GM19240 (cell line): ENCODE data around the gene MAP2.
"Not testable (repeated sequence)": the region's sequence is repeated elsewhere in the genome, so short reads cannot be mapped to it uniquely, and the experiment has no call there.

Source experiments
- DNase-seq: peaks from one replicate; pipeline ENCODE4 v3.0.0; 2011; ENCODE audit warnings: low spot score; ENCODE audit not compliant: insufficient read length

MAP2 gene

DNA sequence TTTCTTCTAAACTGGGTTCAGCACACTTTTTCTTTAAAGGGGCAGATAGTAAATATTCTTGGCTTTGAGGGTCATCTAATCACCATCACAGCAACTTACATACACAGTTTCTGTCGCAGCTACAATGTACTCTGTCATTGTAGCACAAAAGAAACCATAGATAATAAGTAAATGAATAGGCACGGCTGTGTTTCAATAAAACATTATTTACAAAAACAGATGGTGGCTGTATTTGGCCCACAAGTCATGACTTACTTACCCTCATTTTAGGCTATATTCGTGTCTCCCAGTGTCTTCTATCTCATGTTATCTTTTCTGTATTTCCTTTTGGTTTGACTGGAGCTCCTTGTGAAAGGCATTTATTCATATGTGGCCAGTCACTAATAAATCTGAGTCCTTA is 168.3 kb downstream of the MAP2 start:
- no peak for DNase-seq

DNA sequence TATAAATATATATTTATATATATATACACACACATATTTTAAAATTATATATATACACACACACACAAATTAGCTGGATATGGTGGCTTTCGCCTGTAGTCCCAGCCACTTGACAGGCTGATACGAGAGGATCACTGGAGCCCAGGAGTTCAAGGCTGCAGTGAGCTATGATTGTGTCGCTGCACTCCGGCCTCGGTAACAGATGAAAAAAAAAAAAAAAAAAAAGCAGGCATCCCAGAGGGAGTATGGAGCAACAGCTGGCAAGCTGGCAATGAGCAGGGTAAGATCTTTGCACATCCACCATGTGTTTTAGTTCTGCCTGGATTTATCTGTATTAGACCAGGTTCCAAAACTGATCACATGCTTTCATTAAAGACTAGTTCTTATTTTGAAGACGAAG is 170.1 kb downstream of the MAP2 start:
- DNase-seq: no peak

DNA sequence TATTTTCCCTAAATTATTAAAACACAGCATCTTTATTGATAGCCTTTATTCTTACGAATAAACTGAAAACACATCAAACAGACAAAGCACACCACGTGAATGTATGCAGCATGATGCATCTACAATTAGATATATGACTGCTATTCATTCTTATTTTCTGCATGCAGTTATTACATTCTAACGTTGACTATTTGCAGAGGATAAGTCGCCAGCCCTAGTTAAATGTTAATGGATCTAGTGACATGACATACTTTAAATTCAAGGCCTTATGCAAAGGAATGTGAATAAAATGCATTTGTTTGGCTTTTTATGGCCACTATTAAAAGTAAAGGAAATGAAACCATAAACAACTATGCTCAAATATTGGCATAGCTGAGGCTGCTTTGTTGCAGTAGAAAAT is 172.4 kb downstream of the MAP2 start:
- DNase-seq: no peak

DNA sequence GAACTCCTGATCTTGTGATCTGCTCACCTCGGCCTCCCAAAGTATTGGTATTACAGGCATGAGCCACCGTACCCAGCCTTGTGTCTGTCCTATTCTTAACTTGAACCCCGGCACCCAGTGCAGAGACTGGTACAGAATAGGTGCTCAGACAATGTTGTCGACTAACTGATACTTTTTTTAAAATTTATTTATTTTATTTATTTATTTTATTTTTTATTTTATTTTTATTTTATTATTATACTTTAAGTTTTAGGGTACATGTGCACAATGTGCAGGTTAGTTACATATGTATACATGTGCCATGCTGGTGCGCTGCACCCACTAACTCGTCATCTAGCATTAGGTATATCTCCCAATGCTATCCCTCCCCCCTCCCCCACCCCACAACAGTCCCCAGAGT is 174.4 kb downstream of the MAP2 start:
- DNase-seq: not testable (repeated sequence)

DNA sequence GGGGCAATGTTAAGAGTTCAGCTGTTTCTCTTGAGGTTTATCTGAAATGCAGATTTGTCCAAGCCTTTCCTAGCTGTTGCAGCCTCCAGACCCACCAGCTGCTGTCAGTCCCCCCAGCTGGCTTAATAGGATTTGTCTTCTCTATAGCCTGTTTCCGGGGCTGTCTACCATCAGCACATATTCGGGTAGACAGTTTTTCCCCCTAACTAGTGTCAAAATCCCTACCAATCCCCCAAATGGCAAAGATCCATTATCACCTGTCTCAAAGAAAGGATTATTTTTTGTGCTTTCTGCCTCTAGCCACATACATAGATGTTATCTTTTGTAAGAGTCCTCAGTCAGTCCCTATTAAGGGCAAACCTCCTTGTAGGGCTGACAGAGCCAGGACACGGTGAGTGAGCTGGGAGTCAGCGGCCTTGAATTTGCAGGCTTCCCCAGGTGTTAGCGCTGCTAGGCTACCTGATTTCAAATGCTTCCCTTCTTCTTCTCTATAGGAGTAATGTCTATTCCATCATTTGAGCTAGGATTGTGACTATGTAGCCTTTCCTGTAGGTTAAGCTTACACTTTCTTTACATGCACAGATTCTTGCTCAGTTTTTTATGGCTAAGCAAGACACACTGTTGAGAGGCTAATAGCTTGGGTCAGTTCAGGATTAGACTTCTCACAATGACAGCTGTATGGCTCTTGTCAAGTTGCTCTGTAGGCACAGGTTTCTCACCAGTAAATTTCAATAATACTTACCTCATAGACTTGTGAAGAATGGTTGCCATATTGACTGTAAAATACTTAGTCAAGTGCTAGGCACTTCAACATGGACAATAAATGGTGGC is 176.7 kb downstream of the MAP2 start:
- DNase-seq: no peak

DNA sequence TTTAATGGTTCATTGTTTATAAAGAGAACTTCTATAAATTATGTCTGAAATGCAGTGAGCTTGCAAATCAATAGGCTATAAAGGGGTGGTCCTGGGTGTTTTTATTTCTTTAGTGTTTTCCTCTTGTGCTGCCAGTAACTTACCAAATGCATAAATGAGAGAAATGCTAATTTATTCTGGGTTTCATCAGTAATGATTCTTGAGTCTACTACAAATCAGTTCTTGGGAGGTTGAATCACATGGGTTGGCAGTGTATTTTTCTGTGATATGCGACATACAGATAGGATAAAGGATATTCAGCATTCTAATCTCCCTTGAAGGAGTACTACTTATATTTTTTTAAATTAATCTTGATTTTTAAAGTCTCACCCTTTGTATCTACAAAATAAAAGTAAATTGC is 177.7 kb downstream of the MAP2 start:
- DNase-seq: no peak

DNA sequence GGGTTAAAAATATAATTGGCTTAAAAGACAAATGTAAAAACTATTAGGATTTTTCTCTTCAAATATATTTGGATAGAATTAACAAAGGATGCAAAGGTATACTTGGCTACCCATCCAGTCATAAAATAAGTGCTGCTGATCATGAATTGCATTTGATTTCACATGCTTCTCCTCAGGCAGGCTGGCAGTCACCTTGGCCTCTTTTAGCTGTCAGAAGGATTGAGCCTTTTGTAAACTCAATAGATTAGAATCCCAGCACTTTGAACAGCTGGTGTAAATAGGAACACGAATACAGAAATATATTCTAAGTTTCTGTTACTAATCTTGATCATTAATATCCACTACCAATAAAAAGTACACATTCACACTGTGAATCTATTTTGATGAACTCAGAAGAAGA is 178.4 kb downstream of the MAP2 start:
- no peak for DNase-seq

DNA sequence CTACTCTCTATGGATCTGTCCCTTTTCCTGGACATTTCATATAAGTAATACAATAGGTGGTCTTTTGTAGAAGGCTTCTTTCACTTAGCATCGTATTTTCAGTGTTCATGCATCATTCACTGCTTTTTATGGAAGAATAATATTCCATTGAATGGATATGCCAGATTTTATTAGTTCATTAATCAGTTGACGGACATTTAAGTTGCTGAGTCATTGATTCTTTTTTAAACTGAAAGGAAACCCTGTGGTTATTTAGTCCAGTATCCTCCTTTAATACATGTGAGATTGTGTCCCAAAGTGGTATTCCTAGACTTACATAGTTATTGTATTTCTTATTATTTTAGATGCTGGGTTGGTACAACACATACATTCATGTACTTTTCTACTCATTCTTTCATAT is 185.7 kb downstream of the MAP2 start:
- no peak for DNase-seq

DNA sequence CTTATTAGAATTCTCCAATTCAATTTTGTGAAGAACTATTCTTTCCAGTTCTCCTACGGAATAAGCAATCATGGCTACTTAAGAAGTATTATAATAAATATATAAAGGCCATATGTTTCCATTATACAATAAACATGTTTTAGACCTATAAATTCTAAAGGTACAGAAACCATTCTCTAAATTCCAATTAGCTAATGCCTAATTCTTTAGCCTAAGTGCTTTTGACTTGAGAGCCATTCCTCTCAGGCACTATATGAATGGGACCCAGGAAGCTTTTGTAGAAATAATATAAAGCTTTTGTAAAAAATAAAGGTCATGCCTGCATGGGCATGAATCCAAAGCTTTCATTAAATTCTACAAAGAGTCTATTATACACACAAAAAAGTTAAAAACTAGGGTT is 186.8 kb downstream of the MAP2 start:
- no peak for DNase-seq

DNA sequence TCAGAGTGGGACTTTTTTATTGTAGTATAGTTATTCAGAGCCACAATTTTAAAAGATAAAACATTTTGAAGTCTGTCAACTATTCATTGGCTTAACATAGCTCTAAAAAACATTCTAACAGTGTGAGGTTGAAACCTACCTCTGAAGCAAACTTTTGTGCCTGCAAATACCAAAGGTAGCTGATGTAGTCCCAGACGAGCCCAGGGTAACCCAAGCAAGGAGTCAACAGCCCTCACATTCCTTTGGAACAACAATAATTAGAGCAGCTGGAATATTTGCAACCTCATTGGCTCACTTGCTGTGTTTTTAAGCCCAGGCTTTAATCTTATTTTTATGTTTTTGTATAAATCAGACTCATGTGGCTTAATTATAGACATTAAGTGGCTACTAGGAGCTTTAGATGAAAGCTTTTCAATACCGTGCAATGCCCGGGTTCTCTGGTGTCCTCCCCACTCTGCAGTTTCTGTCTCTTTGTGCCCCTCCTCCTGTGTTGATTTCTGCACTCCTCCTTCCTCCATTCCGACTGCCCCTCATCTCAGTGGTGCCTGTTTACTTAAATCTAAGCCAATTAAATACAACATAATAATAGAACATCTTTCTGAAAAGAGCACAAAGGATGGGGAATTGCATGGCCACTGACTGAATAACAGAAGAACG is 189.9 kb downstream of the MAP2 start:
- DNase-seq: no peak

DNA sequence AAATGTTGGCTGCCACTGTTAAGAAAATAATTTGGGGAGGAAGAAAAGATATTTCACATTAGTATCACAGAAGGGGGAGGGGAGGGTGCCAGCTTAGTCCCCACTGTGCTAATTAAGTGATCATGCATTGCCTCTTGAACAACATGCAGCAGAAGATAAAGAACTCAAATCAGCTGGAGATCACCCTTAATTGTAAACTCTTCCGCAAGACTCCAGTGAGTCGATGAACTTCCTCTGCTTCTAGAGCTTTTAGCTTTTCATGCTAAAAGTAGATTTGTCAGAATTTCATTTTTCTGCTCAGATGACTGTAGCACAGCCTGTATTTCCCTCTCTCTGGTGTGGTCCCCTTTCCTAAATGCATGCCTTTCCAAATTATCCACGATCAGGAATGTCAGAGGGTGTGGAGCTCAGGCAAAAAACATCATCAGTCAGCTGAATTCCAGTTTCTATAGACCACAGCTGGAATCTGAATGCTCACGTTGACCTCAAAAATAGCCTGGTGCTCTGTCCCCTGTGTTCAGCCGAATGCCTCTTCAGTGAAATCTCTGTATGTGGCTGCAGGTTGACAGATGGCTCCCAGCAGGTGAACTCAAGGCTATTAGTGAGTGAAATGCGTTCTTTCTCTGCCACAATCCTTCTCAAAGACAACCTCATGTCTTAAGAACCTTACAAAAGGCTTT is 191.0 kb downstream of the MAP2 start:
- no peak for DNase-seq

DNA sequence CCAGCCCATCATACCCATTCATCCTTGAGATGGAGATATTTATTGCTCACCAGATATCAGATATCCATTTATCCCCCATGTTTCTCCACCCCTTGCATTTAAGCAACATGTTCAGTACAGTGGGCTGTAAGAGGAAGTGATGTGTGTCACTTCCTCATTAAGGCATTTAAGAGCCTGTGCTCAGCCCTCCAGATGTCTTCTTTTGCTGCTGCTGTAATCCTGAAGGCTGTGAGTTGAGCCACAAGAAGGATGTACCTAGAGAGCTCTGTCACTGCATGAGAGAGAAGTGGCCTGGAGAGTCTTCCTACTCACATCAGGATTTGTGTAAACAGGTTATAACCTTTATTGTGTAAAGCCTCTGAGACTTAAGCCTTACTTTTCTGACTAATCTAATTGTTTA is 195.9 kb downstream of the MAP2 start:
- no peak for DNase-seq

DNA sequence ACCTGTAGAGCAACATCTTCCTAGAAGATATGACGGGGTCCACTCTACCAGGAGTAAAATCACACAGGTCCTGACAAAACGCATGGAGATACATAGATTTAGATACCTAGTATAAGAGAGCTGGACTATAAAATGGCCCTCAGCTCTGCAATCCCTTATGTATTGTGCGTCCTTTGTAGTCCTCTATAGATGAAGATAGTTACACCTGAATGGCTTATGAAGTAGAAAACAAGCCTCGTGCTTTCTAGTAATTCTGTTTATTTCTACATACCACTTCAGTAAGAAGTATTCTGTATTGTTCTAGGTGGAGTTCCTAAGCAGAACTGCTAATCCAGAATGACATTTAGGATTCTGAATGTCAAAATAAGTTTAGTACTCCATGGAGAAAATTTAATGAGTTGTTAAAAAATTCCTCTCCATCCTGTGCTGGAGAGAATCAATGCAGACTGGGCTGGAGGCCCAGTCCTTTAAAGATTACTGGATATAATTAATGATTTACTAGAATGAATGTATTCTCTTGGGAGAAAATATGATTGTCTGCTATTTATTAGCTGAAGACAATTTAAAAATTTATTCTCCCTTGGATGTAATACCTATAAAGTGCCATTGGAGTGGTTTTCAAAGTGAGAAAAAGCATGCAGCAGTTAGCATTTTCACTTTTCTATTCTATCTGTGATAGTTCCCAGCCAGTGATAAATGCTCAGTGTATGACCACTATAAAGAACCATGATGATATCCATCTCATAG is 200.5 kb downstream of the MAP2 start:
- no peak for DNase-seq

DNA sequence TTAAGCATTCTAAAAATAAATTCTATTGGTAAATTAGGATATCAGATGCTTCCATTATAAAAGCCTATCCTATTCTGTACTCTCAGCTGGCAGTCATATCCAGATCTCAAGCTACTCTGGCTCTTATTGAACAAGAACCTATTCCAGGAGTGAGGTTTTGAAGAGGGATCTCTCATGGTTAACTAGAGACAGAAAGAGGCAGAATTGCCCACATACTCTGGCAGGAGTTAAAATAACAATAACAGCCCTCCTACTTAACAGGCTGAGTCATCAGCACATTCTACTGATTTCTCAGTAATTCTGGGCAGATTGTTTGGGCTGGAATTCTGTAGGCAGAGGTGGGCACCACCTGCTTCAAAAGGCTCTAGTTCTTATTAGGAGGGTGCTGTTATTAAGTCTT is 205.8 kb downstream of the MAP2 start:
- DNase-seq: no peak

DNA sequence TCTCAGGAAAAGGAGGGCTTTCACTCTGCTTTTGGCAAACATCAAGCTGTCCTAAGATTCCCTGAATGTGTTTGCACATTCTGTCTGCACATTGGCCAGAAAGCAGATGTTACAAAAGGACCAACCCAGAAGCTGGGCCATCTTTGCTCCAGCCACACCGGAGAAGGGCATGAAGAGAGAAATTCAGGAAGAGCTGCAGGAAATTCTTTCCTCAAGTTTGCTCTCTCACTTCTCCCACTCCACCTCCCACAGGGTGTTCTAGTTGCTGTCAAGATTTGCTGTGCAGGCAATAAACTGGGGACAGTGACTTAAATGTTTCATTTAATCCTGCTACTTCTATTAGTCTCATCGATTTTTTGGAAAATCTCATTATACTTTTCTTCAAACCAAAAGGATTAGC is 210.1 kb downstream of the MAP2 start:
- DNase-seq: no peak

DNA sequence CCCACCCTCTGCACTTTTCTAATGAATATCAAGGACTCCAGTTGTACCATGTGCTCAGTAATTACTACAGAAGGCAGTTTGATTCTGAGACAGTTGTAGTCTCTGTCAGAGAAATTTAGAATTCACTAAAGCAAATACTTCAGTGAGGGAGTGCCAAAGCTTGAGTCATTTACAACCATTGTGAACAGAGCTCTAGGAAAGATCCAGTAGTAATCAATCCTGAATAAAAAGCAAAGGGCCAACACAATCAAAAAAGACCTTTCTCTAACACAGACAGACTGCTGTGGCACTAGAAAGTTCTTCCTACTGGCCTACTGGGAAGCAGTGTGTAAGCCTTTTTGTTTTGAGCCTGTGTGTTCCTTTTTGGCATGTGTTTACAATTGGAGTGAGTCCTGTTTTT is 212.2 kb downstream of the MAP2 start:
- DNase-seq: no peak

DNA sequence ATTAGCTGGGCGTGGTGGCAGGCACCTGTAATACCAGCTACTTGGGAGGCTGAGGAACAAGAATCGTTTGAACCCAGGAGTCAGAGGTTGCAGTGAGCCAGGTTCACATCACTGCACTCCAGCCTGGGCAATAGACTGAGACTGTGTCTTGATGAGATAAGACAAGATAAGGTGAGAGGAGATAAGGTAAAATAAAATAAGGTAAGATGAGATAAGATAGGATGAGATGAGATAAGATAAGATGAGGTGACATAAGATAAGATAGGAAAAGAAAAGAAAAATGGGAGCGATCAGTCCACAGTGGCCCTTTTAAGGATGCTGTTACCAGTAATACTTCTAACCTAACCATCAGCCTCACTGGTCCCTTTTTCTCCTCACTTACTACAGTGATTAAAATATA is 213.4 kb downstream of the MAP2 start:
- no peak for DNase-seq

DNA sequence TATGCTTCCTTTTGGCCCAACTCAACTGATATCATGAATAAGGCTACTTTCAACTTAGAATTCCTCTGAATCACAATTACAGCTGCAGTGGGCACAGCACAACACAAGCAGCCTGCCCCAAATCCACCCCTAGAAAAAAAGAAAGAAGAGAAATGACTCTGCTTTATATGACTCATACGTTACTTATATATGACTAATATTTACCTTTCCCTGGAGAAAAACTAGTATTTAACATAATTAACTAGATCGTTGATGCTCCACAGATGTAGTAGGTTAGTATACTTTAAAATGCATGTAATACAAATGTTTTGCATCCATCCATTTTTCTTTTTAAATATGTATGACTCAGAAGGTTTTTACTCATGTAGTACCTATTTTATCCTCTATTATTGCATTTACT is 214.5 kb downstream of the MAP2 start:
- DNase-seq: no peak

DNA sequence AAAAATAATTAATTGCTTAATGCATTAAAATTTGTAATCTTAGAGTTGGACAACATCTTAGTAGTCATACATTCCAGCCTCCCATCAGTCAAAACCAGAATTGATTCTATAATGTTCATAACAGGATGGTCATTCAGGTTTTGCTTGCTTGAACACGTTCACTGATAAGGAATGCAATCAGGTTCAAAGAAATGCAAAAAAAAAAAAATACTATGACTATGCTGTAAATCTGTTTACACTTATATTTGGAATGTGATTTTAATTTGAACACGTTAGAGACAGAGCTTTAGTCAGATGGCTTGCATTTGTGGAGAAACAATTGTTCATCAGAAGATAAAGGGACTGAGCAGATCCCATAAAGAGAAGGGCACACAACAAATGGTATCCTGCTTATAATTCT is 216.5 kb downstream of the MAP2 start:
- DNase-seq: no peak

DNA sequence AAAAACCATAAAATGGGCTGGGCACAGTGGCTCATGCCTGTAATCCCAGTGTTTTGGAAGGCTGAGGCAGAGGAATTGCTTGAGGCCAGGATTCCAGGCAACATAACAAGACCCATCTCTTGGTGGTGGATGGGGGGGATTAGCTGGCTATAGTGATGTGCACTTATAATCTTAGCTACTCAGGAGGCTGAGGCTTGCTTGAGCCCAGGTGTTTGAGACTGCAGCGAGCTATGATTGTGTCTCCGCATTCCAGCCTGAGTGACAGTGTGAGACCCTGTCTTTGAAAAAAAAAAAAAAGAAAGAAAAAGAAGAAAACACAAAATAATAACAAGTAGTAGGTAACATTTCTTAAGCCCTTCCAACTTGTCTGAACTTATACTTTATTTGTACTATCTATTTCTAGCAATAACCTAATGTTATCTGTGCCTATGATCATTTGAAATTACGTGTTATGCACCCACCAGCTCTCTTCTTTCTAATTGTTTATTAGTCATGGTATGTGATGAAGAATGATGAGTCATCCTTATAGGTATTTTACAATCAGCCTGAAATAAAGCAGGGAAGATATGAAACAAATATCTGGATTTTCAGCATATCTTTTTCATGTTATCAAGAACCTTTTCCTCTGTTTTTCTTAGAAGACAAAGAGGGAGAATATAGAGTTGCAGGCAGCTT is 218.4 kb downstream of the MAP2 start:
- no peak for DNase-seq

DNA sequence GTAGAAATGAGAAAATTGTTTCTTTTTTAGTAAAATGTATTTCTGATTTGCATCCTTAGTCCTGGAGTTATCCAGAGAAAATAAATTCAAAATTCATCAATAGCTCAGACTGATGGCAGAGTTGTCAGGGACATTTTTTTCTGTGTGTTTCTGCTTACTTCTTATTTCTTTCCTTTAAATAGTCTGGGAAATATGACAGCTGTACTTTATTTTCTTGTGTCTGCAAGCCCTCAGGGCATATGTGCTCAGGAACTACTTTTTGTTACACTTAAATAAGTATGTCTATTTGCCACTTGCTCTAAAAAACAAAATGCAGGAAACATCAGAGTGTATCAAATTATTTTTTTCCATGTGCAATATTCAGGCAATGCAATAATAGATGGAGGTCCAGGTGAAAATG is 221.0 kb downstream of the MAP2 start:
- no peak for DNase-seq
